ENCODE results near the gene SENP1.

SENP1 gene

DNA sequence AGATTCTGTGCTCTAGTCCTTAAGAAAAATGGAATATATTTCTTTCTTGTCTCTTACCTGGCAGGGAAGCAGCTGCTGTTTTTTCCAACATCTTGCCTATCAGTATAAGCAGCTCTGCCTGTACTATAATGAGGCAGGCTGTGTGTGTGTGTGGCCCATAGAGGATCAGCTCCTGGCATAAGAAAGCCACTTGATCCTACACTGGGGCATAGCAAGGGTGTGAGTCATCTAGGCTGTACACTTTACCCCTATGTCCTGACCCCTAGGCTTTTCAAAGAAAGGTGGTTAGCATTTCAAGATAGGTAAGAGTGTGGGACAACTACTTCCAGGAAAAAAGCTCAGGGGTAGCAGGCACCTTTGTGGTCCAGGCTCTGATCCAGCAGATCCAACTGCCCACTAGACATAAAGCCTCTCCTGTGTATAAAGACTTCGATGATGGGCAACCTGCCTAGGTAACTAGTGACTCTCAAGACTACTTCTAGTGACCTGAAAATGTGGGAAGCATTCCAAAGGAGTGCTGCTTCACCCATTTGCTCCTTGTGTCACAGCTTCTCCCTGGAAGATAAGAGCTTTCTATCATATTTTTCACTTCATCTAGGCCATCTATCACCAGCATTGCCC lies 4.9 kb upstream of the SENP1 start:
- DNase-seq = no peak

DNA sequence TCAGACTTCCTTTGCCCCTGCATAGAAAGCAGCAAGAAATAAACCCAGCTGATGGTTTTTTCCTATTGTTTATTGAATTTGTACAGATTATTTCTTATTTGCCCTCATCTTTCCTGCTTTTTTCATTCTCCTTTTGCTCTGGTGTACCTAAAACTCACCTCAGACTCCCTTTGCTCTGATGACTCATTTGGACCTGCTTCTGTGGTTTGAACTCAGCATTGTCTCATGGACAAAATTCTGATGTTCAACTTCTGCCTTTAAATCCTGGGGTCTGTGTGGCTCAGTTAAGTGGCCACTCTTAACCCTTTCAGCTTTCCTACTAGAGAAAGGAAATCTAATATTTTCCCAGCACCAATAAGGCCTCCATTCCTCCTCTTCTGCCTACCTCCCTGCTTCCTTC lies 3.5 kb upstream of the SENP1 start:
- DNase-seq = no peak

DNA sequence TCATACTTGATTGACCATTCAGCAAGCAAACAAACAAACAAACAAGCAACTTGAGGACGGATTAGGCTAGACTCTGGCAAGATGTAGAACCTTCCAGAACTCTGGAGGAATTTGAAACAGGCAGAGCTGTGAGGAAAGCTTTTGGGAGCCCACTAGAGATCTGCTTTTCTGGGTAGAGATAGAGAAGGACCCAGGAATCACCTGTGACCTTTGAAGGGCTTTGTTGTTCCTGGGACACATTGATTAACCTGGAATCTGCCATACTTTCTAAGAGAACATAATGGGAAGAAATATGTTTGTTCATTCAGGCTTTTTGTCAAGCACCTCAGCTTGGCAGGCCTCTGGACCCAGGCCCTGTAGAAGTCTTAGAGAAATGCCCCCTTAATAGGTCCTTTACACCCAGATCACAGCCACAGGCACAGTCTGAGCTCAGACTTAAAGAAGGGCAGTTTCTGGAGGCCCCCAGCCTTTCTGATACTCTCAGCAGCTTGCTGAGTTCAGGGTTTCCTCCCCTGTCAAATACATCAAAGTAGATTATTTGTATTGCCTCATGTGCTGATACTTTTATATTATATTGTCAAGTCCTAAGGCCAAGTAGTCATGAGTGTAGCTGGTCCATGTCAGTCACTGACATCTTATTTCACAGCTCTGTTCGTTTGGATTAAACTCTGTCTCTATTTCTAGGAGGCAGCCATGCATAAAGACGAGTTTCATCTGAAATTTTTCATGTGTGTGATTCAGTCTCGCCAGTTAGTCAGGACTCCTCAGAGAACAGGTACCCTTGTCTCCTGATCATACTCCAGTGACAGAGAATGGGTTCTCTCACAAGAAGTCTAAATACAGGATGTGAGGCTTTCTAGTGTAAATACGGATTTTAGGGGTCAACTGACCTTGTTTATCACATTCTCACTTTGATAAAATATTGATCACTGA lies 1.1 kb upstream of the SENP1 start:
- DNase-seq = peak in 1 of 2 experiments; percentile 22

DNA sequence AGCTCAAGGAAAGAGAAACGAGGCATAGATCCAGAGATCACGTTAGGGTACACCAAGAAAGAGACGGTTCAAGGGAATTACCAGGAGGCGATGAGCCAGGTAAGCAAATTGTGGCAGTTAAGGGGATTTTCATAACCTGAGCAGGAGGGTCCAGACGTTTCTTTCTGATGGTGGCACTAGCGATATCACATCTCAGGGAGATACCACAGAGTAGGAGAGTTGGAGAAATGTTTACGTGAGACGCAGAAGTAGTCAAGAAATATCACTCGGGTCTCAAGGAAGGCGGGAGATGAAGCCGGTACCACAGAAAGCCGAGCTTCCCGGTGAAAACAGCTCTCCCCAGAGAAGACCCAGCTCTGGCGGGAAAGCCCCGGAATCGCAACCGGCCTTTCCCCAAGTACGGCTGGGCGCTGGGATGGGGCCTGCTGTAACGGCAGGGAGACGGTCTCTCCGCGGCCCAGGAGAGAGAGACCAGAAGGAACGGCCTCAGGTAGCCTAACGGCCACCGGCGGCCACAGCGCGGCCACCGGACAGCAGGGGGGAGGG lies 485 bp downstream of the SENP1 start:
- peak; percentile 68 to 69 for DNase-seq

DNA sequence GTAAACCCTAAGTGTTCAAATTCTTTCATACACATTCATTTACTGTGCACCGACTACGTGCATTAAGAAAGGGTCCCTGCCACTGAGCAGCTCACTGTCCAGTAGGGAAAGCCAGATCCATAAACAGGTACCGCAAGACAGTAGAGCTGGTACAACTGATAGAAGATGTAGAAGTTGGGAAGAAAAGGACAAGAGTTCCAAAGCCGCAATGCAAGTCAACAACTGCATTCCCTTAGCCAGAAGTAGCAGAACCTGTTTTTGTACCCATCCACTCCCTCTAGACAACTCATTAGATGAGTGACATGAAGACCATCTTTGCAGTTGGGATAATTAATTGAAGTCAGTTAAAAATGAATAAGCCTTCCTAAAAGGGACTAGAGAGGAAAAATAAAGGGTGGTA lies 1.3 kb downstream of the SENP1 start:
- DNase-seq = no peak

DNA sequence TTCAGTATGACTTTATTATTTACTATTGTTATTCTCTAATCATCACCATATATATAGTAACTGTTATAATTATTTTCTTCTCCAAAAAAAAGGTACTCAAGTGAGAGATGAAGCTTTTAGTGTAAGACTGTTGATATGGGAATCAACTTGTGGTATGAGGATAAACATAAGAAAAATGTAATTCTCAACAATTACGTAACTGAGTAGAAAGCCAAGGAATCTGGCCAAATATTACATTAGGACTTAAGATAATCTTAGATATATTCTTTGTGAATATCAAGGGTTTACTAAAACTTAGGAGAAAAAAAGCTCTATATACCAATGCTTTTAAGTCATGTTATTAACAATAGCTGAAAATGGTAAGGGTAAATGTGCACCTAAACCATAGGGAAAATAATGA lies 13.3 kb downstream of the SENP1 start:
- DNase-seq = no peak

DNA sequence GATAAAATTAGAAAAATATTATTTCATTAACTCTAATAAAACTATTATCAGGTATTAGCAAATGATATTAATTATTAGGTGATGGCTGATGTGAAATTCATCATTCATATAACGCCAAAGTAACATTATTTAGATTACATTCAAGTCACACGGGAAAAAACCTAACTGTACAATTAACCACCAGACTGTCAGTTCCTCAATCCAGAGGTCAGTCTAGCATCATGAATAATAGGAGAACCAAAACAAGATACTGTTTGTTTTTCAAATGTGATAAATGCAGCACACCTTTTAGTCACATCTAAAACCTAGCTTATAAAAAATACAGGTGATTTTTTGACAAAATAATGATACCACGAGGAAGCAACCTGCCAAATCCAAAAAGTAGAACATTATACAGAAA lies 19.6 kb downstream of the SENP1 start:
- no peak for DNase-seq

DNA sequence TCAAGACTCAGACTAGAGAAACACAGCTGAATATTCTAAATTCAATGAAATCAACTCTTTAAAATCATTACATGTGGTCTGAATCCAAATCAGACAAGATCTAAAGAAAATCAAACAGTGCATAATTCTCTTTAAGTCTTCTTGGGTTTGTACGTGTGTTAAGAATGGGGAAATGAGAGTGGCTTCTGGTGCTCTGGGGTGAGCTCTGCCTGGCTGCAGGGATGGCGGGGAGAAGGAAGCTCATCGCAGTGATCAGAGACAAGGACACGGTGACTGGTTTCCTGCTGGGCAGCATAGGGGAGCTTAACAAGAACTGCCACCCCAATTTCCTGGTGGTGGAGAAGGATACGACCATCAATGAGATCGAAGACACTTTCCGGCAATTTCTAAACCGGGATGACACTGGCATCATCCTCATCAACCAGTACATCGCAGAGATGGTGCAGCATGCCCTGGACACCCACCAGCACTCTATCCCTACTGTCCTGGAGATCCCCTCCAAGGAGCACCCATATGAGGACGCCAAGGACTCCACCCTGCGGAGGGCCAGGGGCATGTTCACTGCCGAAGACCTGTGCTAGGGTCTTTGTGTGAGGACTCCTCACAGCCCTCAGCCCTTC lies 20.9 kb downstream of the SENP1 start:
- DNase-seq = no peak

DNA sequence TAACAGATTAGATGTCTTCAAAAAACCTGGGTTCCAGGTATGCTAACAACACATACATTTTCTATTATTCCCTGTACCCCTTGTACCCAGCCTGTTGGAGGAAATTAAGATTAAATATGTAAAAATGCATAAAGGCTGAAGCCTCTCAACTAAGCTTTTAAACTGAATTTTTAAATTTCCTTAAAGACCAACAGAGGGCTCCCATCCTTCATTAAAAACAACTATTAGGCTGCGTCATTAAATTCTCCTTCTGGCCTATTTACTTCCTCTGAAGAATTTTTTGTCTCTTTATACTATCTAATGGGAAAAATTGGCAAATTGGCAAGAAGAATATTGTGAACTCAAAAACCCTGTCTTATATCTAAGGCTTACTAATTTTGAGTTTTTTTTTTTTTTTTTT lies 21.8 kb downstream of the SENP1 start:
- DNase-seq = no peak

DNA sequence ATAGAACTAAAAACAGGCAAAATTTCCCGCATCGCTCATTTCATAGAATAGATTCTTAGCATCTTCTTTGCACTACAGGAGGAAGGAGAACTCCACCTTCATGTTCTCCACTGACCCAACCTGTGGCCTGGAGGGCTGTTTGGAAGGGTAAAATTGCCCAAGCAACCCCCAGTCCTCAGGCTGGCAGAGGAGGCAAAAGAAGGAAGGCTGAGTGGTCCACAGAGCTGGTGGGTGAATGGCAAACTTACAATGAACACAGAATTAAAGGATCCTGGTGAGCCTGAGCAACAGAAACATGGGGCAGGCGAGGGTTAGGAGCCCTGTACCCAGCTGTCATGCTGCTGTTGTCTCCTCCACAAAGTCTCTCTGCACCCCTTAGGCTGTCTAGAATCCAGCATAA lies 25.1 kb downstream of the SENP1 start:
- no peak for DNase-seq

DNA sequence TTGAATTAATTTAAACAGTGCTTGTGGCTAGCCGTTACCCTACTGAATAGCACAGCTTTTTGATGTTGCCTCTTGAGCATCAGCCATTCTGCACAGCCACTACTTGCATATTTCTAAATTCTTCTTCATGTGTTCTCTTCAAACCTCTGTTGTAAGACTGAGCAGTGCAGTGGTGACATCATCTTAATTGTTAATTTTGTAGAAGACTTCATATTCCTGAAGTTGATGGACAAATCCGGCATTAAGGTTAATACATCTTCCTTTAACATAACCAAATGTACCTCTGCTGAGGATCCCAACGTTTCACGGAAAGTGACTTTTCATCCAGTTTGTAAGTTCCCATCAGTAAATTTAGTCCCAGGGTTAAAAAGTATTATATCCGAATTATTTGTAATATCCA lies 25.6 kb downstream of the SENP1 start:
- no peak for DNase-seq

DNA sequence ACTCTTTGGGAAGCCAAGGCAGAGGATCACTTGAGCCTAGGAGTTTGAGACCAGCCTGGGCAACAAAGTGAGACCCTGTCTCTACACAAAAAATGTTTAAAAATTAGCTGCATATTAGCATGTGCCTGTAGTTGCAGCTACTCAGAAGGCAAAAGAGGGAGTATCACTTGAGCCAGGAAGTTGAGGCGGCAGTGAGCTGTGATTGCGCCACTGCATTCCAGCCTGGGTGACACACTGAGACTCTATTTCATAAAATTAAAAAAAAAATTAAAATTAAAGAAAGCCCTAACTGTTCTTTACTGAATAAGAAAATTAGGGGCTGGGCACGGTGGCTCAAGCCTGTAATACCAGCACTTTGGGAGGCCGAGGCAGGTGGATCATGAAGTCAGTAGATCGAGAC lies 27.0 kb downstream of the SENP1 start:
- no peak for DNase-seq

DNA sequence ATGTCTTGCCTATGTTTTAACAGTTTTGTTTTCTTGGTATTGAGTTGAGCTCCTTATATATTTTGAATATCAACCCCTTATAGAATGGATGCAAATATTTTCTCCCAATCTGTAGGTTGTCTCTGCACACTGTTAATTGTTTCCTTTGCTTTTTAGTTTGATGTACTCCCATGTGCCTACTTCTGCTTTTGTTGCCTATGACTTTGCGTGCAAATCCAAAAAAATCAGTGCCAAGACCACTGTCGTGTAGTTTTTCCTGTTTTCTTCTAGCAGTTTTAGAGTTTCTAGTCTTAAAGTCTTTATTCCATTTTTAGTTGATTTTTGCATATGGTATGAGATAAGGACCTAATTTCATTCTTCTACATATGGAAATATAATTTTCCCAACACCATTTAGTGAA lies 28.8 kb downstream of the SENP1 start:
- DNase-seq = no peak

DNA sequence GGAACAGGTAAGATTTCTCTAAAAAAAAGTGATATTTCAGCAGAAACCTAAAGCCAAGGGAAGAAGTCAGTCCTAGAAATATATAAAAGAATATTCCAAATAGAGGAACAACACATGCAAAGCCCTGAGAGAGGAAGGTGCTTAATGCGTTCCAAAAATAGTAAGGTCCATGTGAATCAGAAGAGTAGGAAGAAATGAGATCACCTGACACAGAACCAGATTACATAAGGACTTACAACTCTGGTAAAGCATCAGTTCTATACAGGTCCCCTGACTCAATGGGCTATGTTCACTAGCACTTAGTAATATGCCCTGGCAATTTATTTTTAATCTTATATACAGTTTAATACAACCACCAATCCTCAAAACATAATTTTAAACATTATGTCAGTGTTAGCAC lies 30.0 kb downstream of the SENP1 start:
- no peak for DNase-seq

DNA sequence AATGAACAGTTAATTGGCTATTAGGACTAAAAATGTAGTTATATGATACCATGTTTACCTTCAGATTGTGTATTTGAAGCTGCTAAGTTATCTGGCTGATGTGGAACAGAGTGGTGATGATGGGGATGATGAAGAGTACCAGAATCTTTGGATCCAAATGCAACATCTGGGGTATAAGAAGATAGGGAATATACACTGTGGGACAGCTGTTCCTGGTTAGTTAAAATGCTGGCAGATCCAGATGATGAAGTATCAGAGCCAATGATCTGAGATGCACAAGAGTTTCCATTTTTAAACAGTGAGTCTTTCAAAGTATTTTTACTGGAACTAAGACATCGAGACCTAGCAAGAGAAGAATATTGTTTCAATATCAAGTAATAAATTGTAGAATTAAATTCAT lies 31.6 kb downstream of the SENP1 start:
- DNase-seq = no peak

DNA sequence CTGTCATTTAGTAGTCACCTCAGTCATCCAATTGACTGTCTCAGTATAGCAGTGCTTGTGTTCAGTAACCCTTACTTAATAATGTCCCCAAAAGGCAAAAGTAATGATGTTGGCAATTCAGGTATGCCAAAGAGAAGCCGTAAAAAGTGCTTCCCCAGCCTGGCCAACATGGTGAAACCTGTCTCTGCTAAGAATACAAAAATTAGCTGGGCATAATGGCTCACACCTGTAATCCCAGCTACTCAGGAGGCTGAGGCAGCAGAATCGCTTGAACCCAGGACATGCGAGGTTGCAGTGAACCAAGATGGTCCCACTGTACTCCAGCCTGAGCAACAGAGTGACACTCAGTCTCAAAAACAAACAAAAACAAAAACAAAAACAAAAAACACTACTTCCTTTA lies 33.6 kb downstream of the SENP1 start:
- no peak for DNase-seq

DNA sequence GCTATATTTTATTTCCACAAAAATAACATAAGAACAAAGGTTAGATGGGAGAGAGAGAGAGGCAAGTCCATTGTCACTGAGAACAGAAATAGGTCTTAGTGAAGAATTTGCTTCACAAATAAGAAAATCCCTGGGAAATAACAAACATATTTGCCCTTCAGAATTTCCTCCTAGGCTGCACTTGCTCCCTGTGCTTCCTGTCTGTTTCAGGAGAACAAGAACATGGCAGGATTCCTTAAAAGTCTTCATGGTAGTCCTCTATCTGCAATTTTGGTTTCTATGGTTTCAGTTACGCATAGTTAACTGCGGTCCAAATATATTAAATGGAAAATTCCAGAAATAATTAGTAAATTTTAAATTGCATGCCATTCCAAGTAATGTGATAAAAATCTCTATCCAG lies 34.1 kb downstream of the SENP1 start:
- no peak for DNase-seq

DNA sequence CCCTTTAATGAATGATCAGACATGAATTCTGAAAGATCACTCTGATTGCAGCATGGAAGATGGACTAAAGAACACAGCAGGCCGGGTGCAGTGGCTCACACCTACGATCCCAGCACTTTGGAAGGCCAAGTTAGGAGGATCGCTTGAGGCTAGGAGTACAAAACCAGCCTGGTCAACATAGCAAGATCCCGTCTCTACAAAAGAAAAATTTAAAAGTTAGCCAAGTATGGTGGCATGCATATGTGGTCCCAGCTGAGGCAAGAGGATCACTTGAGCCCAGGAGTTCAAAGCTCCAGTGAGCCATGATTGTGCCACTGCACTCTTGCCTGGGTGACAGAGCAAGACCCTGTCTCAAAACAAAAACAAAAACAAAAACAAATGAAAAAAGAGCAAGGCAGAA lies 35.1 kb downstream of the SENP1 start:
- DNase-seq = no peak

DNA sequence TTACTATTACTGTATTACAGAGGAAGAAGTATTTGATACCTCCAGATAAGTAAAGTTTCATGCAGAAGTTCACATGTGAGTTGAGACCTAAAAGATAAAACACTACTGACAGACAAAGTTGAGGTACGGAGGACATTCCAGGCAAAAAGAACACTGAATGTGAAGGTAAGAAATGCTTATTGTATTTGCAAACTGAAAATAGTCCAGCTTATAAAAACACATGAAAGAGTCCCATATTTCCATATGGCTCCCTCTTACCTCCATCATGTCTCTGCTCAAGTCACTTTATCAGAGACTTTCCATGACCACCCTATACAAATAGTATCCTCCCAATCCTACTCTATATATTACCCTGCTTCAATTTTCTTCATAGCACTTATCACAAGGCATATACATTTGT lies 35.8 kb downstream of the SENP1 start:
- DNase-seq = no peak

DNA sequence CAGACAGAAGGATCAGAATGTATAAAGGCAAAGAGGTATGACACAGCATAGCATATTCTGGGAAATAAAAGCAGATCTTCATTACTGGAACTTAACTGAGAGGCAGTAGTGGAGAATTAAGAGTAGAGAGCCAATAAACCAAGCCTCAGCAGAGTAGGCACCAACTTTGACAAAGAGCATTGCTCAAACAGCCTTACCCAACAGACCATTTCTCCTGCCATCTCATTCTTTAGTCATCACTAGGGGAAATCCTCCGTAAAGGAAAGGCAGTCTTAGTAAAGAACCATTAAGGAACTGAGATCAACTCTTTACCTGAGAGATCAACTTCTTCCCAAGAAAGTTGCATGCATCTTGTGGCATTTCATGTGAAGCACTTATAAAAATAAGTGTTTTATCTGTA lies 36.6 kb downstream of the SENP1 start:
- no peak for DNase-seq

DNA sequence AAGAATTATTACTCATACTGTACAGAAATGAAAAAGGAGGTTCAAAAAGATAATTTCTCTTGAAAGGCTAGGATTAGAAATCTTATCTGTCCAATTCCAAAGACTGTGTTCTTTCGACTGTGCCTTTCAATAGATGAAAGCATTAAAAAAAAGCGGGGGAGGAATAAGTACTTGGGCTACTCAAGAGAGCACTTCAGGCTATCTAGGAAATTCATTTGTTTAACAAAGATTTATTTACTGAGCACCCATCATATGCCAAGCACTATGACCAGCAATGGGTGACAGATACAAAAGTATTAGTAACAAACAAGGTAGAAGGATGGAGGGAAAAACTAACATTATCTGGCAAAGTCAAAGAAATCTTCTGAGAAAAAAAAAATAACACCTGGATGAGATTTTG lies 37.4 kb downstream of the SENP1 start:
- DNase-seq = no peak

DNA sequence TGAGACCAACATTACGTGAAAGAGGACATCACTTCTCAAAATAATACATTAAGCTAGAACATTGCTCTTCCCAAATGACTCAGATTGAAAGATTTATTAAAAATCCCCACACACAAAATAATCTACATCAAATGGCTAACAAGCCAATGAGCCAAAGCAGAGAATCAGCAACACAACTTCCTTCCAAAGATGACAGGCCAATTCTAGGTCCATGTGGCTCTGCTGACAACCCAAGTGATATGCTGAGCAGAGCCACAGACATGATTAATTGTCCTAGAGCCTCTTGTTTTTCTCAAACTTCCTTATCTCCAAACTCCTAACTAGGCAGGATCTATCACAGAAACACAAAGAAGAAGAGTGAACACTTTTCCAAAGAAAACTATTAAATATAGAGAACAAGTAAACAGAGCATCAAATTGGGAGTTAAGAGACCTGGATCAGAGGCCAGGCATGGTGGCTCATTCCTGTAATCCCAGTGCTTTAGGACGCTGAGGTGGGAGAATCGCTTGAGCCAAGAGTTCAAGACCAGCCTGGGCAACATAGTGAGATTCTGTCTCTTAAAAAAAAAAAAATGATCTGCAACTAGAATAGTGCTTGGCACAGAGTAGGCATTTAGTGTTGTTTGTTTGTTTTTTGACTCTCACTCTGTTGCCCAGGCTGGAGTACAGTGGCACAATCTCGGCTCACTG lies 38.5 kb downstream of the SENP1 start:
- DNase-seq = no peak

DNA sequence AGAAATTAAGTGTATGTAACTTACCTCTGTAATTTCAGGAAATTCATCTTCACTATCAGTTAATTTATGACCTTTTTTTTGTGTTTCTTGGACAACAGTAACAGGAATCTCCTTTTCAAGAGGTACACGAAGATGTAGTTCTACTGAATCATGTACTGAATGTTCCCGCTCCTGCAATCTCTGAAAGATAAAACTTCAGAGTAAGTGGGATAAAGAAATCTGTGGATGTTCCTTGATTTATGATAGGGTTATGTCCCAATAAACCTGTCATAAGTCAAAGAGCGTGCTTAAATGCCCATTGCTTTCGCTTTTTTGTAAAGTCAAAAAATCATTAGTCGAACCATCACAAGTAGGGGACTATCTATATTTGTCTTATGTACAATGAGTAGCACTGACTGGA lies 40.8 kb downstream of the SENP1 start:
- no peak for DNase-seq
